ENCODE results near the gene MOB1B. TPM values are rescaled to one million over a fixed set of nuclear protein-coding genes. Genes with fewer than 3 reads are reported as not detected.
A peak's percentile ranks its signal among the peaks of the same experiment; 100 is the strongest.

Gene MOB1B
- total and polyA plus RNA-seq, 10 of the 15 experiments (the other 5 are each of a cell fraction or from before 2014, with no cell fraction given) = 1.9 to 11.4 (median 6.1) TPM

- TF ChIP-seq SPI1 (IDR thresholded peaks at IDR 0.05; ENCODE audit: borderline replicate concordance, insufficient read depth, low read depth, low read length) (peak; percentile 45; the same call in 1 of the 2 replicates), BRCA1 (IDR thresholded peaks at IDR 0.05; ENCODE audit: low read depth, low read length) (no peak), GABPA (IDR thresholded peaks at IDR 0.05; ENCODE audit: low read depth) (no peak), IKZF2 (IDR thresholded peaks at IDR 0.05) (peak; percentile 93 to 94), MYB (IDR thresholded peaks at IDR 0.05; ENCODE audit: borderline replicate concordance, low read depth, low read length) (no peak), RAD21 (IDR thresholded peaks at IDR 0.05; ENCODE audit: insufficient read depth, low read depth, low read length) (no peak), STAT1 (conservative IDR thresholded peaks at IDR 0.05) (no peak), PKNOX1 (IDR thresholded peaks at IDR 0.05) (peak; percentile 91), SUPT20H (IDR thresholded peaks at IDR 0.05; ENCODE audit: borderline replicate concordance, control insufficient read depth, low read depth, low read length) (no peak), ZBED1 (IDR thresholded peaks at IDR 0.05; ENCODE audit: borderline replicate concordance) (no peak), HSF1 (IDR thresholded peaks at IDR 0.05; ENCODE audit: low read depth, low read length) (no peak), BCLAF1 (IDR thresholded peaks at IDR 0.05) (no peak), PRDM15 (CRISPR knock-in tag; IDR thresholded peaks at IDR 0.05) (no peak), EGR1 (IDR thresholded peaks at IDR 0.05; ENCODE audit: borderline replicate concordance in 1 of 2, low read depth in 2 of 2, low read length in 2 of 2) (no peak), ATF7 (IDR thresholded peaks at IDR 0.05; ENCODE audit: low read depth) (peak; percentile 64), CBX3 (IDR thresholded peaks at IDR 0.05; ENCODE audit: borderline replicate concordance, low read depth) (no peak)
Observed at GRCh38 chr4:71006203-71006907, 104.2 kb downstream of the MOB1B start (continued).
